DOHH2 (cell line): ENCODE results near the gene STAT2.

Experiments used
- H3F3A ChIP-seq: fragments of 200-600 bp; sonication (generic), shearing (Covaris generic); 2 replicates; pipeline ENCODE4 v1.6.0; 2016; ENCODE audit warnings: antibody characterized with exemption, mild to moderate bottlenecking; ENCODE audit not compliant: control insufficient read depth, insufficient read depth
- H3K27ac ChIP-seq: fragments of 200-600 bp; sonication (generic); 2 replicates; pipeline ENCODE4 v1.5.1; 2014; ENCODE audit warnings: low read depth, mild to moderate bottlenecking, low read length, moderate library complexity
- H3K27me3 ChIP-seq: fragments of 200-600 bp; sonication (generic); 2 replicates; pipeline ENCODE4 v1.6.1; 2014; ENCODE audit warnings: mild to moderate bottlenecking, low read length, mixed read lengths; ENCODE audit not compliant: control insufficient read depth
- H3K36me3 ChIP-seq: fragments of 200-600 bp; sonication (generic); 2 replicates; pipeline ENCODE4 v1.6.1; 2014; ENCODE audit warnings: mild to moderate bottlenecking, low read length, moderate library complexity, mixed read lengths; ENCODE audit not compliant: control insufficient read depth
- H3K4me1 ChIP-seq: fragments of 200-600 bp; sonication (generic); 2 replicates; pipeline ENCODE4 v1.6.1; 2014; ENCODE audit warnings: mild to moderate bottlenecking, low read length, mixed read lengths; ENCODE audit not compliant: control insufficient read depth
- H3K4me2 ChIP-seq: fragments of 200-600 bp; sonication (generic); 2 replicates; pipeline ENCODE4 v1.6.0; 2014; ENCODE audit warnings: mild to moderate bottlenecking, low read length, moderate library complexity
- H3K4me3 ChIP-seq: fragments of 200-600 bp; sonication (generic); 2 replicates; pipeline ENCODE4 v1.5.1; 2014; ENCODE audit warnings: mild to moderate bottlenecking, low read length, mixed read lengths
- H3K79me2 ChIP-seq: fragments of 200-600 bp; sonication (generic); 2 replicates; pipeline ENCODE4 v1.6.1; 2014; ENCODE audit warnings: mild to moderate bottlenecking, low read length, mixed read lengths; ENCODE audit not compliant: control insufficient read depth
- H3K9me2 ChIP-seq: fragments of 200-600 bp; sonication (generic); replicated peaks from 2 replicates; pipeline ENCODE4 v1.6.1; 2014; ENCODE audit warnings: mild to moderate bottlenecking, low read length, mixed read lengths; ENCODE audit not compliant: control insufficient read depth
- H3K9me3 ChIP-seq: fragments of 200-600 bp; sonication (generic); 2 replicates; pipeline ENCODE4 v1.6.1; 2014; ENCODE audit warnings: antibody characterized with exemption, low read length, mixed read lengths; ENCODE audit not compliant: control insufficient read depth, insufficient read depth
- H4K20me1 ChIP-seq: fragments of 200-600 bp; sonication (generic); 2 replicates; pipeline ENCODE4 v1.6.0; 2014; ENCODE audit warnings: low read depth, mild to moderate bottlenecking, antibody characterized with exemption, low read length, moderate library complexity; ENCODE audit not compliant: control insufficient read depth, insufficient read depth
- CTCF ChIP-seq: fragments of 200-600 bp; sonication (generic); IDR thresholded peaks from one replicate; pipeline ENCODE4 v1.5.1; 2014; ENCODE audit warnings: antibody characterized with exemption, mild to moderate bottlenecking, low read depth, low read length; ENCODE audit not compliant: poor library complexity, severe bottlenecking
- EZH2phosphoT487 ChIP-seq: fragments of 200-600 bp; sonication (generic); IDR thresholded peaks from 2 replicates; pipeline ENCODE4 v1.6.1; 2017; ENCODE audit warnings: borderline replicate concordance, mild to moderate bottlenecking, antibody characterized with exemption, low read length, moderate library complexity, mixed read lengths

Gene STAT2

GRCh38 chr12:56333679-56334489 lies 26.0 kb downstream of the STAT2 start, which contains the start of gene PAN2:
Gene PAN2, minus strand, starts transcription at chr12:56334000. Its CDS starts 906 bp downstream, at chr12:56333094.
- H3K9me2 ChIP-seq: no peaks in the 10 kb centered on the region
- no peaks in the 10 kb centered on the region for H3K27me3 ChIP-seq
- H3K9me3 ChIP-seq: no peaks in the 10 kb centered on the region
- no peaks in the 10 kb centered on the region for H4K20me1 ChIP-seq
- peaks cover 22% of the 10 kb centered on the region for H3K36me3 ChIP-seq
- H3K4me2 ChIP-seq: peak within 1 kb of the TSS; percentile 99
- peak within 1 kb of the TSS; percentile 94 for H3K4me3 ChIP-seq
- peak within 1 kb of the TSS; percentile 88 for H3K27ac ChIP-seq
- TF ChIP-seq CTCF: peak; percentile 65
- TF ChIP-seq EZH2phosphoT487: no peak
- peaks cover 23% of the 10 kb centered on the region for H3F3A ChIP-seq
- H3K79me2 ChIP-seq: peaks cover 33% of the 10 kb centered on the region
- H3K4me1 ChIP-seq: peaks cover 57% of the 10 kb centered on the region

GRCh38 chr12:56333197-56333678 lies 26.7 kb downstream of the STAT2 start:
- Histone ChIP-seq H3F3A (peaks cover 17% of the 10 kb centered on the region), H3K4me3 (peak overlapping the region; percentile 94), H3K79me2 (peaks cover 31% of the 10 kb centered on the region), H3K27ac (peak overlapping the region; percentile 88), H4K20me1 (no peaks in the 10 kb centered on the region), H3K36me3 (peaks cover 27% of the 10 kb centered on the region), H3K27me3 (no peaks in the 10 kb centered on the region), H3K9me2 (no peaks in the 10 kb centered on the region), H3K9me3 (no peaks in the 10 kb centered on the region), H3K4me1 (peaks cover 51% of the 10 kb centered on the region), H3K4me2 (peak overlapping the region; percentile 99)
- TF ChIP-seq EZH2phosphoT487 (no peak), CTCF (no peak)

- no peaks in the 10 kb centered on the region for H3K9me3 ChIP-seq
- H3K4me3 ChIP-seq: peak overlapping the region; percentile 94
- H4K20me1 ChIP-seq: no peaks in the 10 kb centered on the region
- H3K27me3 ChIP-seq: no peaks in the 10 kb centered on the region
- TF ChIP-seq EZH2phosphoT487: no peak
- no peak for TF ChIP-seq CTCF
- no peaks in the 10 kb centered on the region for H3K9me2 ChIP-seq
- H3K27ac ChIP-seq: peak overlapping the region; percentile 88
- peak overlapping the region; percentile 99 for H3K4me2 ChIP-seq
- H3K79me2 ChIP-seq: peaks cover 30% of the 10 kb centered on the region
- H3K4me1 ChIP-seq: peaks cover 45% of the 10 kb centered on the region
- peaks cover 33% of the 10 kb centered on the region for H3K36me3 ChIP-seq
- peaks cover 11% of the 10 kb centered on the region for H3F3A ChIP-seq
These were observed 27.3 kb downstream of the STAT2 start for GRCh38 chr12:56332512-56333196.
